ENCODE measurements around the gene UBLCP1. TPM values are rescaled to one million over a fixed set of nuclear protein-coding genes. Genes with fewer than 3 reads are reported as not detected.

Gene UBLCP1
- total and polyA plus RNA-seq, 2 of the 8 experiments (the other 6 are each of a cell fraction or from before 2014, with no cell fraction given), result 13.0 to 40.9 TPM

DNA sequence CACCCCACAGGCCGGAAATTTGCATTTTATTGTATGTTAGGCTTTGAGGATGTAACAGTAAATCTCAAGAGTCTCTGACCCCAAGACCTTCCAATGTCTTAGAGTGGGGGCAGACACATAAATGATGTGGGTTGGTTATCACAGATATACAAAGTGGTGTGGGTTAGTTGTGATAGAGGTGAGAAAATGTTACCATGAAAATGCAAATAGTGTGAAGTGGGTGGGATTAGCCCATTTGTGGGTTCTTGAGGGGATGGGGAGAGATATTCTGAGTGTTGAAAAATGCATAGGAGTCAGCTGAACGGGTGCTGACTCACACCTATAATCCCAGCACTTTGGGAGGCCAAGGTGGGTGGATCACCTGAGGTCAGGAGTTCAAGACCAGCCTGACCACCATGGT, 45.9 kb upstream of the UBLCP1 start:
- Histone ChIP-seq H4K5ac (ENCODE audit: insufficient read length, low read depth, low read length) (no peak overlapping the region), H3K56ac (replicated peaks; ENCODE audit: insufficient read length, low read depth, low read length) (no peak overlapping the region), H3K27me3 (replicated peaks in 1 of 4; ENCODE audit: control insufficient read depth in 3 of 4, extremely low read depth in 1 of 4, insufficient read depth in 3 of 4, low read length in 3 of 4) (no peaks in the 10 kb centered on the region; a peak in 1 of 7 replicates), H2AK5ac (ENCODE audit: low read depth, low read length) (no peak overlapping the region), H3K27ac (ENCODE audit: low read depth, low read length) (no peak overlapping the region), H2BK20ac (ENCODE audit: low read length) (no peak overlapping the region), H4K20me1 (replicated peaks in 1 of 2; ENCODE audit: control insufficient read depth in 1 of 2, insufficient read depth in 2 of 2, low read length in 2 of 2) (no peaks in the 10 kb centered on the region), H3K36me3 (ENCODE audit: control insufficient read depth in 2 of 4, insufficient read depth in 4 of 4, low read length in 3 of 4) (no peaks in the 10 kb centered on the region), H3K79me1 (ENCODE audit: low read depth, low read length) (no peaks in the 10 kb centered on the region), H3K79me2 (ENCODE audit: control insufficient read depth in 1 of 2, insufficient read depth in 2 of 2, low read length in 2 of 2) (no peaks in the 10 kb centered on the region), H3K4ac (replicated peaks; ENCODE audit: insufficient read length, low read depth, low read length) (no peak overlapping the region), H3K18ac (ENCODE audit: extremely low read depth, low read length) (no peak overlapping the region), H2BK5ac (ENCODE audit: low read depth, low read length) (no peak overlapping the region), H2AFZ (ENCODE audit: low read length) (no peak overlapping the region), H4K8ac (ENCODE audit: extremely low read depth, insufficient read depth, low read length) (no peak overlapping the region), H3K14ac (ENCODE audit: insufficient read length) (no peak overlapping the region), H2BK15ac (ENCODE audit: low read length) (no peak overlapping the region), H4K91ac (replicated peaks; ENCODE audit: insufficient read length, low read length) (no peak overlapping the region), H2BK120ac (replicated peaks; ENCODE audit: low read depth, low read length) (no peak overlapping the region), H3K23ac (ENCODE audit: insufficient read length) (no peak overlapping the region), H3K9me3 (ENCODE audit: insufficient read depth in 2 of 2, low read depth in 1 of 2, low read length in 1 of 2) (no peaks in the 10 kb centered on the region), H3K23me2 (ENCODE audit: low read depth, low read length) (no peaks in the 10 kb centered on the region), H3K9ac (replicated peaks in 1 of 4; ENCODE audit: extremely low read depth in 1 of 4, low read depth in 3 of 4, low read length in 3 of 4) (no peak overlapping the region), H3K4me1 (replicated peaks in 1 of 4; ENCODE audit: control insufficient read depth in 3 of 4, insufficient read depth in 4 of 4, low read length in 3 of 4) (no peaks in the 10 kb centered on the region), H3K4me3 (ENCODE audit: extremely low read depth in 1 of 4, insufficient read depth in 2 of 4, low read depth in 3 of 4, low read length in 4 of 4) (no peak overlapping the region), H2BK12ac (ENCODE audit: low read depth, low read length) (no peak overlapping the region), H3K4me2 (ENCODE audit: insufficient read depth in 1 of 2, low read depth in 2 of 2, low read length in 2 of 2) (no peak overlapping the region)
- ChIA-PET CTCF (ENCODE audit: partially characterized antibody) (interaction anchor here (0.6 to 1.1 kb wide), 2 partner anchors 8 to 10 kb away, joined by 3 read pairs; no protein-coding TSS in a partner anchor), POLR2A (ENCODE audit: partially characterized antibody) (no interaction called here)
- no peak for FAIRE-seq
- DNase-seq (ENCODE audit: low read depth in 1 of 2, low spot score in 2 of 2), result no peak
- TF ChIP-seq CBX8 (IDR thresholded peaks at IDR 0.05; ENCODE audit: borderline replicate concordance, low read depth, low read length) (no peak), CREB1 (IDR thresholded peaks at IDR 0.05) (no peak), KDM1A (IDR thresholded peaks at IDR 0.05; ENCODE audit: borderline replicate concordance, low read length) (no peak), BCL11A (IDR thresholded peaks at IDR 0.05; ENCODE audit: low read depth in 2 of 2, low read length in 2 of 2) (no peak), CTBP2 (IDR thresholded peaks at IDR 0.05; ENCODE audit: borderline replicate concordance, insufficient read depth, insufficient read length, low read length) (no peak)
- 94% methylated on average over 2 of the region's 2 CpGs; no CpG with 5 or more reads in 1 of the 2 experiments for WGBS, 2 experiments (ENCODE audit: extremely low coverage in 1 of 2, insufficient coverage in 1 of 2, insufficient read length in 1 of 2, insufficient replicate concordance in 2 of 2, low coverage in 1 of 2, low lambda C conversion rate in 2 of 2, missing lambda C conversion rate in 1 of 2)

All from H1 (cell line).